Ureter (tissue), 1 donor: ENCODE results near the gene ASCC2. TPM values are rescaled to one million over a fixed set of nuclear protein-coding genes. Genes with fewer than 3 reads are reported as not detected.

ENCODE experiments used
- DNase-seq: peaks from one replicate; pipeline ENCODE4 v3.0.0-alpha.2; 2020; ENCODE audit warnings: low spot score
- total RNA-seq: library from RNA; stranded (reverse); gene quantifications from one replicate; pipeline ENCODE4 v1.2.4, GENCODE V29; 2023
- donor health status: DM: yes; HTN: yes; CAD: no.

Gene ASCC2
- total RNA-seq, 1 donor from 2014 or later: 147 TPM

- no peak for DNase-seq
Measured at GRCh38 chr22:29786031-29786430, 52.0 kb downstream of the ASCC2 start.

GRCh38 chr22:29784451-29785361 lies 53.4 kb downstream of the ASCC2 start:
- DNase-seq: no peak

- DNase-seq: peak; percentile 67
Measured at GRCh38 chr22:29782061-29782845, 55.8 kb downstream of the ASCC2 start.

GRCh38 chr22:29780748-29781676 lies 57.1 kb downstream of the ASCC2 start:
- no peak for DNase-seq

GRCh38 chr22:29780220-29780619 lies 57.9 kb downstream of the ASCC2 start:
- no peak for DNase-seq

GRCh38 chr22:29773233-29773632 lies 64.8 kb downstream of the ASCC2 start:
- peak; percentile 53 for DNase-seq

GRCh38 chr22:29772170-29772641 lies 65.9 kb downstream of the ASCC2 start:
- DNase-seq: no peak

- no peak for DNase-seq
Measured at GRCh38 chr22:29769723-29770321, 68.3 kb downstream of the ASCC2 start.

- DNase-seq: no peak
Measured at GRCh38 chr22:29768052-29768693, 69.9 kb downstream of the ASCC2 start.

GRCh38 chr22:29767171-29768051 lies 70.7 kb downstream of the ASCC2 start, which contains the start of gene UQCR10:
Gene UQCR10, plus strand, starts transcription at chr22:29767369. Its CDS starts 30 bp downstream, at chr22:29767399.
- peak; percentile 91 for DNase-seq

GRCh38 chr22:29766632-29767170 lies 71.4 kb downstream of the ASCC2 start, which contains the start of gene ZMAT5:
Gene ZMAT5, minus strand, starts transcription at chr22:29767007. Its CDS starts 18,463 bp downstream, at chr22:29748544.
- peak; percentile 96 for DNase-seq

- no peak for DNase-seq
Measured at GRCh38 chr22:29765905-29766631, 72.0 kb downstream of the ASCC2 start.

- no peak for DNase-seq
Measured at GRCh38 chr22:29762263-29762662, 75.8 kb downstream of the ASCC2 start.

GRCh38 chr22:29758959-29759358 lies 79.1 kb downstream of the ASCC2 start:
- DNase-seq: no peak

- DNase-seq: no peak
Measured at GRCh38 chr22:29758068-29758622, 79.9 kb downstream of the ASCC2 start.

GRCh38 chr22:29757096-29757495 lies 81.0 kb downstream of the ASCC2 start:
- DNase-seq: no peak

- DNase-seq: no peak
Measured at GRCh38 chr22:29756341-29756740, 81.7 kb downstream of the ASCC2 start.

GRCh38 chr22:29755889-29756288 lies 82.2 kb downstream of the ASCC2 start:
- DNase-seq: no peak
